ENCODE data around the gene PZP. TPM values are rescaled to one million over a fixed set of nuclear protein-coding genes. Genes with fewer than 3 reads are reported as not detected.
"Not testable (repeated sequence)": the region's sequence is repeated elsewhere in the genome, so short reads cannot be mapped to it uniquely, and the experiment has no call there.

The PZP gene
- total RNA-seq, 3 donors from 2014 or later: under 0.01 to 0.80 TPM; not detected in 1

DNA sequence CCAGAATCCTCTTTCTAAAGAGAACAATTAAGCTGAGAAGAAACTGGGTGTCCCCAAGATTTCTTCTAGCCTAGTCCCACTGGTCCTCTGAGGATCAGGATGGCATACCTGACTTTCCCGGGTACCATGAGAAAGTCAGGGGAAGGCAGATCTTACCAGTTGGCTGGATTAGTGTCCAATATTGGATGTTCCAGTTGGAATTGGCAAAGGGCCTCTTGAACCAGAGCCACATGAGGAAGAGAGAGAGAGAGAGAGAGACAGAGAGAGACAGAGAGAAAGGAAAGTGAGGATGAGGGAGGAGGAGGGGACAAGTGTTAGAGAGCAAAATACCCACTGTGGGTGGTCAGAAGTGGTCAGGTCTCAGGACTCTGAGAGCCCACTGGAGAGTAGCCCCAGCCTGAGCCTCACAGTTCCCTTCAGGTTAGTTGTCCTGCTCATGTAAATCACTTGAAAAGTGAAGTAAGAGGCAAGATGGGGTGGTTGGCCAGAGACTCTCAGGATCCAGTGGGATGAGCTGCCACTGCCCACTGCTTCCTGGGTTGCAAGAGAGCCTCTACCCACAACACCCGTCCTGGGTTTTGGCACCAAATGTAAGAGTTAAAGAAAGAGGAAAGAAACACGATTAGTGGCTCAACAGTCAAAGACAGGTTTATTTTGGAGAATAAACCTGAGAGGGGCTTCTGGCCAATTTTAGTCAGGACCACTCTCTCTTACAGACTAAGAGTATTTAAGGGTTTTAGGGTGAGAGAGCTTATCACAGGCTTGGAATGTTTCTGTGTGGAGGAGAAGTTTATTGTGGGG, 64.1 kb downstream of the PZP start:
- H3K27me3 ChIP-seq: no peaks in the 10 kb centered on the region
- intact Hi-C loops (cut with DNase I; ENCODE audit: low total_unique reads): no loop called here
- H3K27ac ChIP-seq: no peak overlapping the region
- H3K4me1 ChIP-seq: no peaks in the 10 kb centered on the region
- no peak for DNase-seq (ENCODE audit: low spot score in 2 of 2)
- H3K9me3 ChIP-seq: peaks cover 10 to 26% of the 10 kb centered on the region in 2 donors
- no peak for TF ChIP-seq POLR2AphosphoS5 (IDR thresholded peaks at IDR 0.05)
- no peak for TF ChIP-seq POLR2A (IDR thresholded peaks at IDR 0.05)
- no peak for TF ChIP-seq CTCF (IDR thresholded peaks at IDR 0.05)
- no peaks in the 10 kb centered on the region for H3K36me3 ChIP-seq
- H3K4me3 ChIP-seq: no peak overlapping the region

DNA sequence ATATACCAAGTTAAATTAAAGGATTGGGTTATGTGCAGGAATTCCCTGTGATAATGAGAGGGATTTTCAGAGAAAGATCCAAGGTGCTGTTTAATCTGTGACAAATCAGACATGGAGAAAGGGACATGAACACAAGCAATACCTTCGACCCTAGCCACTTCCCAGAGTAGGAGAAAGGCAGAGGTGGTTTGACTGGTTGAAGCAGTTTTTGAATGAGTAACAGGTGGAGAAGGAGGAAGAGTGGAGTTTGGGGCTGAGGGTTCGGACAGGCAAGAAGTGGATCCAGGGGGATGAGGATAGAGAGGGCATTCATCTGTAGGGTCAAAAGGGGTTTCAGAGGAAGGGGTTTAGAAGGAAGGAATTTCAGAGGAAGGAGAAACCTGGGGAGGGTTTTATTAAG, 65.1 kb downstream of the PZP start:
- Histone ChIP-seq H3K27me3 (no peaks in the 10 kb centered on the region), H3K36me3 (no peaks in the 10 kb centered on the region), H3K4me1 (no peaks in the 10 kb centered on the region), H3K9me3 (peaks cover 10 to 26% of the 10 kb centered on the region in 2 donors), H3K4me3 (no peak overlapping the region), H3K27ac (no peak overlapping the region)
- TF ChIP-seq POLR2A (IDR thresholded peaks at IDR 0.05) (no peak), POLR2AphosphoS5 (IDR thresholded peaks at IDR 0.05) (no peak), CTCF (IDR thresholded peaks at IDR 0.05) (no peak)
- intact Hi-C loops (cut with DNase I; ENCODE audit: low total_unique reads): no loop called here
- no peak for DNase-seq (ENCODE audit: low spot score in 2 of 2)

DNA sequence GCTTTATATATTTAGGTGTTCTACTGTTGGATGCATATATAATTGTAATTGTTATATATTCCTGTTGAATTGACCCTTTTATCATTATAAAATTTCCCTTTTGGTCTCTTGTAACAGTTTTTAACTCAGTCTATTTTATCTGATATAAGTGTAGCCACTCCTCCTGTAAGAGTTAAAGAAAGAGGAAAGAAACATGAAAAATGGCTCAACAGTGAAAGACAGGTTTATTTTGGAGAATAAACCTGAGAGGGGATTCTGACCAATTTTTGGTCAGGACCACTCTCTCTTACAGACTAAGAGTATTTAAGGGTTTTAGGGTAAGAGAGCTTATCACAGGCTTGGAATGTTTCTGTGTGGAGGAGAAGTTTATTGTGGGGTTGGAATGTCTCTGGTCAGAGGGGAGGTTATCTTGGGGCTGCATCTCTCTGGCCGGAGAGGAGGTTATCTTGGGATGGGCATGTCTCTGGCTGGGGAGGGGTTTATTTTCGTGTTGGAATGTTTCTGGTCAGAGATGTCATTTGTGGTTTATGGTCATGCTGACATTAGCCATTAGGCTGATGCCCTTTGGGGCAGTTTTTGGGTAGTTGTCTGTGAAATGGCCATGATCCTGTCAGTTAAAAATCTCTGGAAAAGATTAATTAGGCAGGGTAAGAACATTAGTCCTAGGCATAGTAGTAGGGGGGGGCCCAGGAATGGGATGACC, 68.5 kb downstream of the PZP start:
- H3K27ac ChIP-seq; DNase-seq (ENCODE audit: low spot score in 2 of 2); H3K4me1 ChIP-seq; H3K36me3 ChIP-seq; H3K27me3 ChIP-seq; H3K9me3 ChIP-seq; intact Hi-C loops (cut with DNase I; ENCODE audit: low total_unique reads); H3K4me3 ChIP-seq: not testable (repeated sequence)

DNA sequence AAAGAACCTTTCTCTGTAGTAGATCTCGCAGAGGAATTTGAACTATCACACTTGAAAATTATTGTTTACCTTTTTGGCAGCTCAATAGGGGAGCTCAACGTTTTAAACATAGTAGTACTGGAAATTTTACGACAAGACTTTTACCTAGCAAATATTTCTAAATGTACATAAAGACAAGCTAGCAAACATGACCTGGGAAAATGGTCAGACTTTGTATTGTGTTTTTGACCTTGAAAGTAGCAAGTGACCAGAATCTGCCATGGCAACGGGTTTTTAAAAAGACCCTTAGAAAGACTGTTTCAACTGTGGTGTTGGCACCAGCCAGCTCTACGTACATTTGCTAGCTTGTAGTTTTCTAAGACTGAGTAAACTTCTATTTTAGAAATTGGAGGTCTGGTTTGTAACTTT, 72.3 kb downstream of the PZP start:
- Histone ChIP-seq H3K9me3 (no peaks in the 10 kb centered on the region), H3K36me3 (no peaks in the 10 kb centered on the region), H3K4me1 (no peaks in the 10 kb centered on the region), H3K27ac (no peak overlapping the region), H3K27me3 (no peaks in the 10 kb centered on the region), H3K4me3 (no peak overlapping the region)
- DNase-seq (ENCODE audit: low spot score in 2 of 2): no peak
- TF ChIP-seq CTCF (IDR thresholded peaks at IDR 0.05) (no peak), POLR2AphosphoS5 (IDR thresholded peaks at IDR 0.05) (no peak), POLR2A (IDR thresholded peaks at IDR 0.05) (no peak)
- intact Hi-C loops (cut with DNase I; ENCODE audit: low total_unique reads): no loop called here

DNA sequence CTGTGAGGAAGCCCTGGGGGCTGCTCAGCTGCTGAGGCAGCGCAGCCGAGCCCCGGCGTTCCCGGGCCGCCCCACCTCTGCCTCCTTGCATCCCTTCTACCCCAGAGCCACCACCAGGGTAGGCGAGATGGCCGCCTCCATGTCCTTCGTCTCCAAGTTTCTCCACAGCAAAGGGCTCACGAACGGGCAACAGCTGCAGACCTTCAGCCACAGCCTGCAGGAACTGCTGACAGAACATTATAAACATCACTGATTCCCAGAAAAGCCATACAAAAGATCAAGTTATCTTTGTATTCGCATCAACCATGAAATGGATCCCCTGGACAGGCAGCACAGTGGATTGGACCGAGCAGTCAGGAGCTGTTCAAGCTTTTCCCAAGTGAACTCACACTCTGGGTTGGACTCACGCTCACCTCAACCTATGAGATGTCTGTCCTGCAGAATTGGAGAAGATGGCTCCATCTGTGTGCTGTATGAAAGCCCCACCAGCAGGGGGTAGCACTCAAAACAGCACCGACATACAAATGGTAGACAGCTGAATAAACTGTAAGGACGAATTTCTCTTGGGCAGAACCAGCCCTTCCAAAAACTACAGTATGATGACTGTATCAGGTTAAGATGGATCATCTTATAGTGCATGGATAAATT, 73.1 kb downstream of the PZP start:
- Histone ChIP-seq H3K4me1 (no peaks in the 10 kb centered on the region), H3K4me3 (no peak overlapping the region), H3K27me3 (no peaks in the 10 kb centered on the region), H3K36me3 (no peaks in the 10 kb centered on the region), H3K9me3 (no peaks in the 10 kb centered on the region), H3K27ac (no peak overlapping the region)
- TF ChIP-seq POLR2A (IDR thresholded peaks at IDR 0.05) (no peak), CTCF (IDR thresholded peaks at IDR 0.05) (no peak), POLR2AphosphoS5 (IDR thresholded peaks at IDR 0.05) (no peak)
- no peak for DNase-seq (ENCODE audit: low spot score in 2 of 2)
- intact Hi-C loops (cut with DNase I; ENCODE audit: low total_unique reads): no loop called here
